Progenitor cell of endocrine pancreas (in vitro differentiated cells): ENCODE measurements around the gene NAA38. TPM values are rescaled to one million over a fixed set of nuclear protein-coding genes. Genes with fewer than 3 reads are reported as not detected.

ENCODE experiments used
- DNase-seq: peaks from one replicate; pipeline ENCODE4 v3.0.0; 2021; ENCODE audit warnings: low spot score; ENCODE audit not compliant: unreplicated experiment
- H3K27ac Mint-ChIP-seq: 2 replicates; pipeline ENCODE4 v1.8.0; 2021; ENCODE audit warnings: mild to moderate bottlenecking, moderate library complexity, mixed read lengths
- H3K27me3 Mint-ChIP-seq: 2 replicates; pipeline ENCODE4 v1.8.0; 2021; ENCODE audit warnings: mixed read lengths
- H3K36me3 Mint-ChIP-seq: 2 replicates; pipeline ENCODE4 v1.8.0; 2022; ENCODE audit warnings: mixed read lengths; ENCODE audit not compliant: insufficient read depth
- H3K4me1 Mint-ChIP-seq: 2 replicates; pipeline ENCODE4 v1.8.0; 2021; ENCODE audit warnings: low read depth, mixed read lengths
- H3K4me3 Mint-ChIP-seq: 2 replicates; pipeline ENCODE4 v1.8.0; 2021; ENCODE audit warnings: low read depth, mild to moderate bottlenecking, moderate library complexity, mixed read lengths
- H3K9me3 Mint-ChIP-seq: 2 replicates; pipeline ENCODE4 v1.8.0; 2021; ENCODE audit warnings: low read depth, mixed read lengths
- total RNA-seq: library from RNA; stranded (reverse); gene quantifications from 2 replicates; pipeline ENCODE4 v1.2.1, GENCODE V29; 2021
- TF ChIP-seq, protein P1 (sequence below): fragments of 200-600 bp; sonication (generic); IDR thresholded peaks from one replicate; pipeline ENCODE4 v1.5.0; 2021; ENCODE audit warnings: antibody characterized with exemption, mild to moderate bottlenecking; ENCODE audit not compliant: unreplicated experiment

The NAA38 gene
- total RNA-seq, 1 donor from 2014 or later: 70.0 TPM

DNA sequence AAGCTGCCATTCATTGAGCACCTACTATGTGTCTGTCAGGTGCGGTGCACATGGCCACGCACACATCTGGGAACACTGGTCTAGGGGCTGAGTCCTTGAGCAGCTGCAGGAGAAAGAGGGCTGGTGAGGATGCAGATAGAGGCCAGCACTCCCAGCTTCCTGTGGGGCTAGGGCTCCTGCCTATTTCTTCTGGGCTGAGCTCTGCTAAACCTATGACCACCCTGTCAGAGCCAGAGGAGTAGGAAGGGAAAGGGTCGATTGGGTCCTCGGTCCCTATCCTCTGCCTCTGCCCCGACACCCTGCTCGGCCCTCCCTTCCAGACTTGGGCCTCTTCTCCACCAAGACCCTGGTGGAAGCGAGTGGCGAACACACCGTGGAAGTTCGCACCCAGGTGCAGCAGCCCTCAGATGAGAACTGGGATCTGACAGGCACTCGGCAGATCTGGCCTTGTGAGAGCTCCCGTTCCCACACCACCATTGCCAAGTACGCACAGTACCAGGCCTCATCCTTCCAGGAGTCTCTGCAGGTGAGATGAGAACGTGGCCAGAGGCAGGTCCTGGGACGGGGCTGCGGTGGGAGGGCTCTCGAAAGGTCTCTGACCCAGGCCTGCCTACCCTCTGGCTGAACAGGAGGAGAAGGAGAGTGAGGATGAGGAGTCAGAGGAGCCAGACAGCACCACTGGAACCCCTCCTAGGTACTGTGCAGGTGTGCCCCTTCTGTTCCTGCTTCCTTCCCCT, 6.5 kb downstream of the NAA38 start:
- no peak overlapping the region for H3K4me3 Mint-ChIP-seq
- H3K36me3 Mint-ChIP-seq: peaks cover 32% of the 10 kb centered on the region
- no peak overlapping the region for H3K27ac Mint-ChIP-seq
- H3K9me3 Mint-ChIP-seq: no peaks in the 10 kb centered on the region
- H3K4me1 Mint-ChIP-seq: peaks cover 4% of the 10 kb centered on the region
- no peak for DNase-seq
- TF ChIP-seq, protein P1, sequence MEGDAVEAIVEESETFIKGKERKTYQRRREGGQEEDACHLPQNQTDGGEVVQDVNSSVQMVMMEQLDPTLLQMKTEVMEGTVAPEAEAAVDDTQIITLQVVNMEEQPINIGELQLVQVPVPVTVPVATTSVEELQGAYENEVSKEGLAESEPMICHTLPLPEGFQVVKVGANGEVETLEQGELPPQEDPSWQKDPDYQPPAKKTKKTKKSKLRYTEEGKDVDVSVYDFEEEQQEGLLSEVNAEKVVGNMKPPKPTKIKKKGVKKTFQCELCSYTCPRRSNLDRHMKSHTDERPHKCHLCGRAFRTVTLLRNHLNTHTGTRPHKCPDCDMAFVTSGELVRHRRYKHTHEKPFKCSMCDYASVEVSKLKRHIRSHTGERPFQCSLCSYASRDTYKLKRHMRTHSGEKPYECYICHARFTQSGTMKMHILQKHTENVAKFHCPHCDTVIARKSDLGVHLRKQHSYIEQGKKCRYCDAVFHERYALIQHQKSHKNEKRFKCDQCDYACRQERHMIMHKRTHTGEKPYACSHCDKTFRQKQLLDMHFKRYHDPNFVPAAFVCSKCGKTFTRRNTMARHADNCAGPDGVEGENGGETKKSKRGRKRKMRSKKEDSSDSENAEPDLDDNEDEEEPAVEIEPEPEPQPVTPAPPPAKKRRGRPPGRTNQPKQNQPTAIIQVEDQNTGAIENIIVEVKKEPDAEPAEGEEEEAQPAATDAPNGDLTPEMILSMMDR: no peak
- H3K27me3 Mint-ChIP-seq: no peaks in the 10 kb centered on the region

DNA sequence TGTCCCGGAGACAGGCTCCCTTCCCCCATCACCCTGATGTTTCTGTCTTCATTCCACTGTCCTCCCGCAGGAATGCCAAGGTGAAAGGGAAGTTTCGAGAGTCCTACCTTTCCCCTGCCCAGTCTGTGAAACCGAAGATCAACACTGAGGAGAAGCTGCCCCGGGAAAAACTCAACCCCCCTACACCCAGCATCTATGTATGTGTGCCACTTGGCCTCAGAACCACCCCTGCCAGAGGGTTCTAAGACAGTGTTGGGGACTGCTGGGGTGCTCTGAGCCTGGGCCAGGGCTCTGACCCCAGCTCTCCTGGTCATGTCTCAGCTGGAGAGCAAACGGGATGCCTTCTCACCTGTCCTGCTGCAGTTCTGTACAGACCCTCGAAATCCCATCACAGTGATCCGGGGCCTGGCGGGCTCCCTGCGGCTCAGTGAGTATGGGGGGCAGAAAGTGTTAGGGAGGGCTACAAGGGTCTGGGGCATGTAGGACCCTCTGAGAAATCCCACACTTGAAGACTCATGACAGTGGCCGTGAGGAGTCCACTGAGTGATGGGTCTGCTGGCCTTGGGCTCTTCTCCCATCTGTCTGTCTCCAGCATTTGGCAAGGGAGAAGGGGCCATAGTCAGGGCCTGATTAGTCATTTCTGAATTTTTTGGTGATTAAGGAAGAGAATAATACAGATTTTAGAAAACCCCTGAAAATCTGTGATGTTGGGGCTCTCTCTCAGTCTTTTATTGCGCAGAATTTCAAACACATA, 7.4 kb downstream of the NAA38 start:
- no peak for DNase-seq
- H3K27me3 Mint-ChIP-seq: no peaks in the 10 kb centered on the region
- peaks cover 26% of the 10 kb centered on the region for H3K36me3 Mint-ChIP-seq
- TF ChIP-seq, protein P1: no peak
- no peak overlapping the region for H3K27ac Mint-ChIP-seq
- peaks cover 7% of the 10 kb centered on the region for H3K4me1 Mint-ChIP-seq
- no peaks in the 10 kb centered on the region for H3K9me3 Mint-ChIP-seq
- H3K4me3 Mint-ChIP-seq: no peak overlapping the region

DNA sequence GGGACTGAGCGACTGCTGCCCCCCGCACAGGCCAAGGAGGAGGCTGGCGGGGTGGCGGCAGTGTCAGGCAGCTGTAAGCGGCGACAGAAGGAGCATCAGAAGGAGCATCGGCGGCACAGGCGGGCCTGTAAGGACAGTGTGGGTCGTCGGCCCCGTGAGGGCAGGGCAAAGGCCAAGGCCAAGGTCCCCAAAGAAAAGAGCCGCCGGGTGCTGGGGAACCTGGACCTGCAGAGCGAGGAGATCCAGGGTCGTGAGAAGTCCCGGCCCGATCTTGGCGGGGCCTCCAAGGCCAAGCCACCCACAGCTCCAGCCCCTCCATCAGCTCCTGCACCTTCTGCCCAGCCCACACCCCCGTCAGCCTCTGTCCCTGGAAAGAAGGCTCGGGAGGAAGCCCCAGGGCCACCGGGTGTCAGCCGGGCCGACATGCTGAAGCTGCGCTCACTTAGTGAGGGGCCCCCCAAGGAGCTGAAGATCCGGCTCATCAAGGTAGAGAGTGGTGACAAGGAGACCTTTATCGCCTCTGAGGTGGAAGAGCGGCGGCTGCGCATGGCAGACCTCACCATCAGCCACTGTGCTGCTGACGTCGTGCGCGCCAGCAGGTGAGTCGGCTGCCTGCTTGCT, 8.1 kb downstream of the NAA38 start:
- H3K27me3 Mint-ChIP-seq: no peaks in the 10 kb centered on the region
- no peaks in the 10 kb centered on the region for H3K9me3 Mint-ChIP-seq
- no peak overlapping the region for H3K27ac Mint-ChIP-seq
- TF ChIP-seq, protein P1: no peak
- H3K36me3 Mint-ChIP-seq: peaks cover 26% of the 10 kb centered on the region
- DNase-seq: no peak
- H3K4me3 Mint-ChIP-seq: no peak overlapping the region
- H3K4me1 Mint-ChIP-seq: peaks cover 8% of the 10 kb centered on the region

DNA sequence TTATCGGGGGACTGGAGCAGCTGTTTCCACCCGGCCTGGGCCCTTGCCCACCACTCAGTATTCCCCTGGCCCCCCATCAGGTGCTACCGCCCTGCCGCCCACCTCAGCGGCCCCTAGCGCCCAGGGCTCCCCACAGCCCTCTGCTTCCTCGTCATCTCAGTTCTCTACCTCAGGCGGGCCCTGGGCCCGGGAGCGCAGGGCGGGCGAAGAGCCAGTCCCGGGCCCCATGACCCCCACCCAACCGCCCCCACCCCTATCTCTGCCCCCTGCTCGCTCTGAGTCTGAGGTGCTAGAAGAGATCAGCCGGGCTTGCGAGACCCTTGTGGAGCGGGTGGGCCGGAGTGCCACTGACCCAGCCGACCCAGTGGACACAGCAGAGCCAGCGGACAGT, 8.6 kb downstream of the NAA38 start:
- Mint-ChIP-seq H3K4me3 (no peak overlapping the region), H3K27me3 (no peaks in the 10 kb centered on the region), H3K4me1 (peaks cover 8% of the 10 kb centered on the region), H3K36me3 (peaks cover 24% of the 10 kb centered on the region), H3K27ac (no peak overlapping the region), H3K9me3 (no peaks in the 10 kb centered on the region)
- no peak for DNase-seq
- TF ChIP-seq, protein P1: no peak

DNA sequence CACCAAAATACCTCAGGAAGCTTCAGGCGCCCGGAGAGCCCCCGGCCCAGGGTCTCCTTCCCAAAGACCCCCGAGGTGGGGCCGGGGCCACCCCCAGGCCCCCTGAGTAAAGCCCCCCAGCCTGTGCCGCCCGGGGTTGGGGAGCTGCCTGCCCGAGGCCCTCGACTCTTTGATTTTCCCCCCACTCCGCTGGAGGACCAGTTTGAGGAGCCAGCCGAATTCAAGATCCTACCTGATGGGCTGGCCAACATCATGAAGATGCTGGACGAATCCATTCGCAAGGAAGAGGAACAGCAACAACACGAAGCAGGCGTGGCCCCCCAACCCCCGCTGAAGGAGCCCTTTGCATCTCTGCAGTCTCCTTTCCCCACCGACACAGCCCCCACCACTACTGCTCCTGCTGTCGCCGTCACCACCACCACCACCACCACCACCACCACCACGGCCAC, 9.2 kb downstream of the NAA38 start:
- no peaks in the 10 kb centered on the region for H3K27me3 Mint-ChIP-seq
- no peaks in the 10 kb centered on the region for H3K9me3 Mint-ChIP-seq
- peaks cover 22% of the 10 kb centered on the region for H3K36me3 Mint-ChIP-seq
- no peak overlapping the region for H3K4me3 Mint-ChIP-seq
- no peak overlapping the region for H3K27ac Mint-ChIP-seq
- no peak for DNase-seq
- TF ChIP-seq, protein P1: no peak
- peaks cover 11% of the 10 kb centered on the region for H3K4me1 Mint-ChIP-seq
